Measurements from ENCODE around the gene ZNF597.

GRCh38 chr16:3400446-3400778, 42.9 kb downstream of the ZNF597 start:
- TF ChIP-seq HDGF (IDR thresholded peaks at IDR 0.05) (no peak), EZH2 (IDR thresholded peaks at IDR 0.05; ENCODE audit: borderline replicate concordance, control insufficient read depth, low read depth, low read length) (no peak), CTCF (IDR thresholded peaks at IDR 0.05 in 2 of 3, conservative IDR thresholded peaks at IDR 0.05 in 1 of 3; ENCODE audit: control insufficient read depth in 2 of 3, extremely low read depth in 1 of 3, insufficient read depth in 1 of 3, low read depth in 3 of 3, low read length in 3 of 3) (no peak)
